Skeletal muscle satellite cell (primary cell): Measurements from ENCODE around the gene CAPZA3.
"Not testable (repeated sequence)": the region's sequence is repeated elsewhere in the genome, so short reads cannot be mapped to it uniquely, and the experiment has no call there.

ENCODE experiments used
- H3K27me3 ChIP-seq: 2 replicates; pipeline ENCODE4 v1.7.0; 2013; ENCODE audit warnings: low read length; ENCODE audit not compliant: control insufficient read depth, insufficient read depth
- H3K36me3 ChIP-seq: 2 replicates; pipeline ENCODE4 v1.7.0; 2013; ENCODE audit warnings: mild to moderate bottlenecking, control low read depth, low read length; ENCODE audit not compliant: insufficient read depth
- H3K4me1 ChIP-seq: 2 replicates; pipeline ENCODE4 v1.7.0; 2013; ENCODE audit warnings: low read length; ENCODE audit not compliant: control insufficient read depth, insufficient read depth
- H3K4me2 ChIP-seq: 2 replicates; pipeline ENCODE4 v1.7.0; 2013; ENCODE audit warnings: mild to moderate bottlenecking, low read length
- H3K4me3 ChIP-seq: 2 replicates; pipeline ENCODE4 v1.7.0; 2013; ENCODE audit warnings: low read length
- H3K9ac ChIP-seq: 2 replicates; pipeline ENCODE4 v1.7.0; 2013; ENCODE audit warnings: mild to moderate bottlenecking, low read depth, low read length, moderate library complexity
- H3K9me3 ChIP-seq: replicated peaks from 2 replicates; pipeline ENCODE4 v1.7.0; 2013; ENCODE audit warnings: mild to moderate bottlenecking, control low read depth, low read length

CAPZA3 gene

DNA sequence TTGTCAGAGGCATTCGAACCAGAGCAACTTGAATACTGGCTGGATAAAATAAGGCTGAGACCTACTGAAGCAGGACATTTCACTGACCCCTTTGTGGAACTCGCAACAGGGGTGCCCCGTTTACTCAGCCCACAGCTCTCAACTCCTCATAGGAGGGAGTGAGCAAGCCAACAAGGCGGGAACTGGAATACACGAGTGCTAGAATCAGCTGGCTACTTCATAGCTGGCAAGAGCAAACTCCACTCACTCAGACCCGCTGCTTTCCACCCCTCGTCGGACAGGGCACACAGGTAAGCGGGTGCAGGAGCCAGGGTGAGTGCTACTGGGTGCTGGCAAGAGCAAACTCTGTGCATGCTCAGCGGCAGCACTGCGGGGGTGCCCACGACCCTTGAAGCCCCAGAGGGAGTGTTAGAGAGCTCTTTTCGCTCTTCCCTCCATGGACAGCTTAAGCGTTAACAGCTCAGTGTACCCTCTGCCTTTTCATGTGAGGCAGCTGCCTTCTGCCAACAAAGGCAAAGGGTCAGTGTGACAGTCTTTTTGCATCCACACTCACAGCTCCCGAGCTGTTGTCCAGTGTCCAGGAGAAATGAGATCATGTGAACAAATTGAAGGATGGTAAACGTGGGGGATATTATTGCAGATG lies 15.7 kb downstream of the CAPZA3 start:
- Histone ChIP-seq H3K36me3 (no peaks in the 10 kb centered on the region), H3K27me3 (no peaks in the 10 kb centered on the region), H3K9me3 (no peaks in the 10 kb centered on the region), H3K4me1 (peaks cover 8% of the 10 kb centered on the region), H3K4me2 (no peak overlapping the region), H3K4me3 (no peak overlapping the region), H3K9ac (no peak overlapping the region)

DNA sequence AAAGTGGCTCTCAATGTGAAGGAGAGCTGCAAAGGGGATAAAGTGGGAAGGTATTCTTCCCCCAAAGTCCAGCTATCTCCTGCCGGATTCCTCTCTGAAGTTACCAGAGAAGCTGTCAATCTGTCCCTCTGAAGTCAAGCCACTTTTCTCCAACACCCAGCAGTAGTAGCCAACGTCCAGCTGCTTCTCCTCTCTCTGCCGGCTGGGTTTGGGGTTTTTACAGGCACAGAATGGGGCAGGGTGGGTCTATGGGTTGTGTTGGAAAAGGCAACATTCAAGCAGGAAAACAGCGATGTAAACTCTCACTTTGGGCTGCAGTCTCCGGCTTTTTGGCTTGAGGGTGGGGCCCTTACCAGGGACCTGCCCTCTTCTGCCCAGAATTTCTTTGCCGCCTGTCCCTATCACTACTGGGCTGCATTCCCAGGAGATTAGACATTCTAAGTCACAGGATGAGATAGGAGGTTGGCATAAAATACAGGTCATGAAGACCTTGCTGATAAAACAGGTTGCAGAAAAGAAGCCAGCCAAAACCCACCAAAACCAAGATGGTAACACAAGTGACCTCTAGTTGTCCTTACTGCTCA lies 16.3 kb downstream of the CAPZA3 start:
- H3K9ac ChIP-seq = no peak overlapping the region
- no peak overlapping the region for H3K4me2 ChIP-seq
- H3K27me3 ChIP-seq = no peaks in the 10 kb centered on the region
- no peaks in the 10 kb centered on the region for H3K9me3 ChIP-seq
- peaks cover 8% of the 10 kb centered on the region for H3K4me1 ChIP-seq
- H3K36me3 ChIP-seq = no peaks in the 10 kb centered on the region
- no peak overlapping the region for H3K4me3 ChIP-seq

DNA sequence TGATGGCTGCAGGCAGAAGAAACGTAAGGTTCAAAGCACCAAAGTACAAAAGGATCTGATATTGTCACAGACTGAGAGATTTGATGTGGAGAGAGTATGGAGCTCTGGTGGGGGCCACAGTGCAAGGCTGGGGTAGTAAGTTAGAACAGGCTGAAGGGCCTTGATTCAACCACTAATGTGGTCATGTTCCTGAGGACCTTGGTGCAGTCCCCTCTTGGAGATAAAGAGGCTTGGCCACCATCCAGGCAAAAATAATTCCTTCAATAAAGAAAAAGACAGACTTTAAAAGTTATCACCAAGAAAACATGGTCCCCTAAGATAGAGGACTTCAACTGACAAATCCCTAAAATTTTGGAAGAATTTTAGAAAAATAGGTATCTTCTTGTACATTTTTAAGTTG lies 17.4 kb downstream of the CAPZA3 start:
- Histone ChIP-seq H3K4me1 (peaks cover 8% of the 10 kb centered on the region), H3K9me3 (no peaks in the 10 kb centered on the region), H3K4me2 (no peak overlapping the region), H3K27me3 (no peaks in the 10 kb centered on the region), H3K36me3 (no peaks in the 10 kb centered on the region), H3K4me3 (no peak overlapping the region), H3K9ac (no peak overlapping the region)

DNA sequence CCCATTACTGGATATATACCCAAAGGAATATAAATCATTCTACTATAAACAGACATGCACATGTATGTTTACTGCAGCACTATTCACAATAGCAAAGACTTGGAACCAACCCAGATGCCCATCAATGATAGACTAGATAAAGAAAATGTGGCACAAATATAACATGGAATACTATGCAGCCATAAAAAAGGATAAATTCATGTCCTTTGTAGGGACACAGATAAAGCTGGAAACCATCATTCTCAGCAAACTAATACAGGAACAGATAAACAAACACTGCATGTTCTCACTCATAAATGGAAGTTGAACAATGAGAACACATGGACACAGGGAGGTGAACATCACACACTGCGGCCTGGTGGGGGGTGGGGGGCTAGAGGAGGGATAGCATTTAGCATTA lies 28.6 kb downstream of the CAPZA3 start:
- H3K4me1 ChIP-seq, H3K9me3 ChIP-seq, H3K27me3 ChIP-seq, H3K36me3 ChIP-seq, H3K4me3 ChIP-seq, H3K9ac ChIP-seq, H3K4me2 ChIP-seq: not testable (repeated sequence)

DNA sequence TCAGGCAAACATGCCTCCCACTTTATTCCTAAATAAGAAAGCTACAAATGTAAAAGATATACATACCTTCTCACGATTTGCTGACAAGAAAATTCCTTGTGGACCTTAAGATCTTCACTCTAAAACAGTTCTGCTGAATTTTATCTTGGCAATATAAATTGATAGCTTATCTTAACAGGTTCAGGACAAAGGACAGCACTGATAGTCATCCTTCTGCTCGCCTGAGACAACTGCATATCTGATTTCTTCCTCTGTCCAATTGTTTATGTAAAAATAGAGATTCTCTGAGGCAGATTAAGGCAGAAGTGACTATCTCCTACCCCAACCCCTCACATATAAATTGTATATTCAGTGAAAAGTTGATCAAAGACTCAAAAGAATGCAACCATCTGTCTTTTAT lies 44.9 kb downstream of the CAPZA3 start:
- Histone ChIP-seq H3K4me3 (no peak overlapping the region), H3K4me1 (no peaks in the 10 kb centered on the region), H3K9ac (no peak overlapping the region), H3K36me3 (no peaks in the 10 kb centered on the region), H3K9me3 (no peaks in the 10 kb centered on the region), H3K27me3 (no peaks in the 10 kb centered on the region), H3K4me2 (no peak overlapping the region)

DNA sequence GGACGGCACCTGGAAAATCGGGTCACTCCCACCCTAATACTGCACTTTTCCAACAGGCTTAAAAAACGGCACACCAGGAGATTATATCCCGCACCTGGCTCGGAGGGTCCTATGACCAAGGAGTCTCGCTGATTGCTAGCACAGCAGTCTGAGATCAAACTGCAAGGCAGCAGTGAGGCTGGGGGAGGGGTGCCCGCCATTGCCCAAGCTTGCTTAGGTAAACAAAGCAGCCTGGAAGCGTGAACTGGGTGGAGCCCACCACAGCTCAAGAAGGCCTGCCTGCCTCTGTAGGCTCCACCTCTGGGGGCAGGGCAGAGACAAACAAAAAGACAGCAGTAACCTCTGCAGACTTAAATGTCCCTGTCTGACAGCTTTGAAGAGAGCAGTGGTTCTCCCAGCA lies 47.5 kb downstream of the CAPZA3 start:
- not testable (repeated sequence) for H3K9ac ChIP-seq, H3K9me3 ChIP-seq, H3K4me1 ChIP-seq, H3K36me3 ChIP-seq, H3K4me3 ChIP-seq, H3K27me3 ChIP-seq, H3K4me2 ChIP-seq
